Endometrial microvascular endothelial cells (primary cell): ENCODE measurements around the gene SCGN. TPM values are rescaled to one million over a fixed set of nuclear protein-coding genes. Genes with fewer than 3 reads are reported as not detected.

Source experiments
- in situ Hi-C: cut with HindIII; loops from 2 replicates; pipeline ENCODE4 v1.10.0; 2017; ENCODE audit warnings: low sequenced_read_pairs, low pct_unique_long_range_greater_than_20kb; ENCODE audit errors: inconsistent ontology term
- total RNA-seq: library from RNA; depleted of rRNA; stranded (reverse); fragments of >200 nt; gene quantifications from one replicate; pipeline ENCODE4 v1.2.3, GENCODE V29; 2015; ENCODE audit errors: inconsistent ontology term

Gene SCGN
- total RNA-seq, 1 donor from 2014 or later = not detected

GRCh38 chr6:25637960-25638434, 14.0 kb upstream of the SCGN start:
- in situ Hi-C loops = no loop called here

- in situ Hi-C loops = no loop called here
These were observed 12.4 kb upstream of the SCGN start for GRCh38 chr6:25639653-25640052.

DNA sequence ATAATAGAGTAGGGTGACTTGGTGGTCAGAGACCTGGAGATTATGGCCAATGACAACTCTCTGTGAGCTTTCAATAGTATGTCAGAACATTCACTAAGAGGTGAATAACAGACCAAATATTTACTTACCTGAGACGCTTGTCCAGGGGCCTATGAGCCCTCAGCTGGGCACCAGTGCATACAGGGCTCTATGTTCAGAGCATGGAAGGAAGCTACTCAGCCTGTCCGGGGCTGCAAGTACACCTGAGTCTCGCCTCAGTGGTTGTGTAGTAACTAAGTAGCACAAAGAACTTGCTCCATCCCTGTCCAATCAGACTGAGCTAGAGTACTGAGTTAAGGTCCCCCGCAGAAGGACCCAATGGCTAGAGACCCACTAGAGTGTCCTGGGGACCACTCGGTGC, 11.6 kb upstream of the SCGN start:
- in situ Hi-C loops = no loop called here

- in situ Hi-C loops = no loop called here
These were observed 11.1 kb upstream of the SCGN start for GRCh38 chr6:25640891-25641290.

DNA sequence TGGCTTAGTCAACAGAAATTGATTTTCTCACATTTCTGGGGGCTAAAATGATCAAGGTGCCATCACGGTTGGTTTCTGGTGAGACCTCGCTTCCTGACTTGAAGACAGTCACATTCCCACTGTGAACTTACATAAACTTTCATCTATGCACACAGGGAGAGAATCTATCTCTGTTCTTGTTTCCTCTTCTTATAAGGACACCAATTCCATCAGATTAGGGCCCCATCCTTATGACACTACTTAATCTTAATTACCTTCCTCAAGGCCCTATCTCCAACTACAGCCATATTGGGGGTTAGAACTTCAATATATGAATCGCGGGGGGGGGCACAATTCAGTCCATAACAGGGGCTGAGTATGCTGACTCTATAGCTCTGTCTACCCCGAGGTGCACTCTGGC, 10.6 kb upstream of the SCGN start:
- in situ Hi-C loops = no loop called here

DNA sequence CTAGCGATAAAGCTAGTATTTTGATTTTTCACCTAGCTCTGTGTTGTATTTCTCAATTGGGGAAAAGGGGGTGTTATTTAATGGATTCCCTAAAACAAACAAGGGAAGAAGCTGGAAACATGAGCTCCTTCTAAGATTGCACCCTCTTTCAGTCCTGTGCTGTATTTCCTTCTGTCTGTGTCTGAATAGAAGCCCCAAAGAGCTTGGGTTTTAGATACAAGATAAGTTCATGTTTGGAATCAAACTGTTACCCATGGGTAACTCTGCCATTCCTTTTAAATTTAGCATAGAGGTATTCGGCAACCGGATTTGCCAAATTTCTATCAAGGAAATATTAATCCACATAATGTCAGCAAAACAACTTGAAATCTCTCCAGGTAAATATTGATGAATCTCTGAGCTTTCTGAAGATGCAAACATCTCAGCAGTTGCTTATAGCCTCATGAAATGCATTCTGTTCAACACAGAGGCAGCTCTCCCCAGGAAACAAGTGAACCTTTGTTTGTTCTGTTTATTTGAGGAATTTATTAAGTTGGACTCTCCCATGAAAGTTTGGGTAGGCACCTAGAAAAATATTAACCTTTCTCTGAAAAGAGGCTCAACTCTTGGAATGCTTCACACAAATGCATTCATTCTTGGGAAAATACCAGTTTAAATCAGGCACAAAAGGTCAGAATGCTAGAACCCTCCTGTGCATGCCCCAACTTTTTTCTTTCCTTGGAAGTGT, 9.9 kb upstream of the SCGN start:
- in situ Hi-C loops = no loop called here

GRCh38 chr6:25642667-25643328, 9.2 kb upstream of the SCGN start:
- in situ Hi-C loops = no loop called here

- in situ Hi-C loops = no loop called here
These were observed 6.1 kb upstream of the SCGN start for GRCh38 chr6:25645916-25646315.

GRCh38 chr6:25649611-25650010, 2.4 kb upstream of the SCGN start:
- in situ Hi-C loops = no loop called here

GRCh38 chr6:25655723-25656122, 3.7 kb downstream of the SCGN start:
- in situ Hi-C loops = no loop called here

GRCh38 chr6:25659633-25660368, 7.8 kb downstream of the SCGN start:
- in situ Hi-C loops = no loop called here

DNA sequence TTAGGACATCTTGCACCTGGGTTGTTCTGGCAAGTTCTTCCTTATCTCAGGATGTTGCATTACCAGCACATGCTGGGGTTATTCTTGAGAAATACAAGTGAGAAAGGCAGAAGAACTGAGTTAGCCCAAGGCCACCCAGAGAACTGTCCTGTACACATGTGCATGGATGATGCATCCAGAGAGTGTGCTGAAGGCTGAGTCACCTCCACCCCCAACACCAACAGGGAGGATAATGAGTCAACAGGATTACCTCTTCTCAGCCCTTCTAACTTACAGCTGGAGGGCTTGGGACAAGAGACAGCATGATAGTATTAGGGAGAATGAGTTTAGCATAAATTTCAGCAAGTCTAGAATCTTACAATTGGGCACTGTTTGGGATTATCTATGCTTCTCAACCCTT, 8.5 kb downstream of the SCGN start:
- in situ Hi-C loops = no loop called here

- in situ Hi-C loops = no loop called here
These were observed 9.2 kb downstream of the SCGN start for GRCh38 chr6:25661129-25661779.

GRCh38 chr6:25665455-25665854, 13.4 kb downstream of the SCGN start:
- in situ Hi-C loops = no loop called here

GRCh38 chr6:25669413-25669812, 17.4 kb downstream of the SCGN start:
- in situ Hi-C loops = no loop called here

DNA sequence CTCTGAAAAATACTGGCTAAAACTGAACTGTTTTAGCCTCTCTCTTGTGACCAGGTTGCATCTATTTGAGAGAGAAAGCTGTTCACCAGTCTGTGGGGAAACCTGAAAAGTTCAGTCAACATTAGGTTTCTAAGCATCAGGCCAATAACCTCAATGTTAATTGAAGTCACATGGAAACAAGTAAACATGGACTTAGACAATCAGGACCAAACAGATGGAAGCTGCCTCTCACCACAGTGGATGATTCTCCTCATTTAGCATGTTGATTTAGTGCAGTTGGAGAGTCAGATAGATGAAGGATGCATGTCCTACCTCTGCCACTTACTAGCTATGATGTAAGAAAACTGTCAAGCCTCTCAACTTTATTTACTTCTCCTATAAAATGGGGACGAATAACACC, 18.2 kb downstream of the SCGN start:
- in situ Hi-C loops = no loop called here

GRCh38 chr6:25670793-25671513, 18.9 kb downstream of the SCGN start:
- in situ Hi-C loops = no loop called here

DNA sequence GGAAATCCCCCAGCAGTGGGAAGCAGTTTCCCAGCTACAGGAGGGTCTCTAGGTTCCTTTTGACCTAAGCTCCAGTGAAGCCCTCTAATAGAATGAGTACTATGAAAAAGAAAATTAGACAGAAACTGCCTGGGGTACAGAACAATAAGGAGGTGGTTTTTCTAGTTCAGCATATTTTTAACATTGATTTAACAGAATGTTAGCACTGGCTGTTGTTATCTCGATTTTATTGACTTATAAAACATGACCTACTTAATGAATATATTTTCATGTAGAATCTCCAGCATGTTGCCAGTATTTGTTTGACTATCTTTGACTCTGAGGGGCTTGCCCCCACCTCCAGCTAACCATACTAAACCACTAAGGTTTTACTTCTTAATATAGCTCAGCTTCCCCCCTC, 19.6 kb downstream of the SCGN start:
- in situ Hi-C loops = no loop called here

- in situ Hi-C loops = no loop called here
These were observed 23.2 kb downstream of the SCGN start for GRCh38 chr6:25675167-25675566.
